Stimulated activated CD4-positive, alpha-beta T cell treated with anti-CD3 and anti-CD28 coated beads, Interleukin-4, amount 100 ng/mL, for 1 hour (primary cell): Measurements from ENCODE around the gene ROBO1.
"Not testable (repeated sequence)": the region's sequence is repeated elsewhere in the genome, so short reads cannot be mapped to it uniquely, and the experiment has no call there.

Source experiments
- DNase-seq: peaks from one replicate; pipeline ENCODE4 v3.0.0-alpha.2; 2020

ROBO1 gene

GRCh38 chr3:79217096-79217495 is 550.7 kb downstream of the ROBO1 start:
- no peak for DNase-seq

DNA sequence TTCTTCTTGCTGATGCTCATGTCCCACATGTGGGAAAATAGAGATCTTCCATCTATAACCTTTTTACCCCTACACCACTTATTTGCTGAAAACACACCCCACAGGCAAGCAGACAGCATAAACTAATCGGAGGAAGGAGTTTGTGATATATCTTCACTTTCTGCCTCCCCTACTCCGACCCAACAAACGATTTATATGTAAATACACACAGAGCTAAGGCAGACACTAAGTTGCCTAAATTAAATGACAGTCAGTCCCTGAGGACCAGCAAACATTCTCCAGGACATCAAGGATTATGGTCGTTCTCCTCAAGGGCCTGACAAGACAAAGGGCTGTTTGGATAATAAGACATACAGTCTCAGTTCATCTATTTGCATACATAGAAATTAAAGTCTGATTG is 552.5 kb downstream of the ROBO1 start:
- DNase-seq: no peak

- no peak for DNase-seq
Observed at GRCh38 chr3:79211586-79212359, 556.0 kb downstream of the ROBO1 start.

GRCh38 chr3:79204351-79204750 is 563.4 kb downstream of the ROBO1 start:
- DNase-seq: no peak

DNA sequence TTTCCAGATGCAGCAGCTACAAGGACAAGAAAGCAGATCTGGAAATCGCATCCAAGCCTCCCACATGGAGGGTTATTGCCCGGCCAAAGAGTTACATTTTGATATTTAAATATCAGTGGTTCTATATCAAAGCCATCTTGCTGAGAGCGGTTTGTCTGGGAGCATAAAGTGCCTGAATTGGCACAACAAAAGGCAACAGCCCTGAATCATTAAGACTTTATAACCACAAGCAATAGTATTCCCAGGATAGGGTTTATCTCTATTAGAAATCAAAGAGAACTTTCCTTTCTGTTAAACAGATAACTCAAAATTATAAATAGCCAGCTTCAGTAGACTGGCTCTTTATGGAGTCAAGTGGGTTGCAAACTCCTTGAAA is 564.7 kb downstream of the ROBO1 start:
- no peak for DNase-seq

DNA sequence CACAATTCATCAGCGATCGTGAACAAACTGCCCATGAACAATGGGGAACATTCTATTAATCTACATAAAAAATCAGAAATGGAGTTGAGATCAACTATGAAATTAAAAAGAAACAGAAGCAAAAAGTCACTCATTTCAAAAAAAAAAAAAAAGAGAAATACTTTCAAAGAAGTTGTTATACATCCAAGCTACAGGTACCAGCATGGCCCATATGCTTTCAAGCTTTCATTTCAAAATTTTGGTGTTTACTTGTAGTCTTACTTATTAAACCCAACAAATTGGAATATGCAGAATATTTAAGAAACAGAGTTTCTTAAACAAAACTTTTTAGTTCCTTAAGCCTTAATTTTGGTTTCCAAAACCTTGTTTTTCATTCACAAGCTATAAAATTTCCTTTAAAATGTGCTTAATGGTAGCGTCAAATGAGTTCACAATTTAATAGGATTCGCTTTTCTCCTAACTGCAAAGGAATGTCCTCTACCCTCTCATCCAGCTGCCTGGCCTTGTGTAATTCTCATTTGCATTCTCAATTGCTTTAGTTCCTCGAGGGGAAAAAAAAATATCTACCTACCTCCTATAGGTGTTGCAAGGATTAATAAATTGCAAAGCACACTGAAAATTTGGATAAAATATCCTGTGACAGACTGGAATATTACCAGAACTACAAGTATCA is 565.2 kb downstream of the ROBO1 start:
- no peak for DNase-seq

GRCh38 chr3:79200456-79200855 is 567.3 kb downstream of the ROBO1 start:
- no peak for DNase-seq

- DNase-seq: no peak
Observed at GRCh38 chr3:79199966-79200365, 567.8 kb downstream of the ROBO1 start.

DNA sequence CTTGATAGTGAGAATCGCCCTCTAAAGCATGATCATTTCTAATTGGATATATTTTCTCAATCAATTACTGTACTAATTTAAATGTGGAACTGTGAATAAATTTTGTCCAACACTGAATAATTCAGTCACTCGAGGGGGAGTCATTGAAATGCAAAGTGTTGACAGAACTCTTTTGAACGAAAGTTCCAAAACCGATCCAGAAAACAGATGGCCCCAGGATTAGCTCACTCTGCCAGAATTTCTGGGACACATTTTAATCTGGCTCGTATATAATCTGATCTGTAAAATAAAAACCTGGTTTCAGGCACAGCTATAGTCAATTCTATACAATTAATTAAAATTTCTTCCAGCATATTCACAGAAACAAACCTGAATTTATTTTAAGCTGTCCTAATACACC is 580.4 kb downstream of the ROBO1 start:
- no peak for DNase-seq

DNA sequence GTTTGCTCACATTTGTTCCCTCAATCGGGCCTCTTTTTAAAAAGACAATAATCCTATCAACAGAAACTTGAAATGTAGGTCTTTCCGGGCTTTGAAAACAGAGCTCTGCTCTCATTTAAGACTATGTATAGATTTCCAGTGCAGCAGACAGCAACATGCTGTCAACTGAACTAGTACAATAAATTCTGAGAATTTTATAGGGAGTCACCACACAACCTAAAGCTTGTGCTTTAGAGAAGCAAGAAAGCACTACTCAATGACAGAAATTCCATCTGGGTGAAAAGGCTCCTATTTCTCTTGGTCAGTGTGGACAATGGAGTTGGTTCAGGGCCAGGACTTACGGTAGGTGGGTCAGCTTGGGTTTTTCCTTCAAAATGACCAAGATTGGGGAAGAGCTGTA is 583.5 kb downstream of the ROBO1 start:
- DNase-seq: no peak

- no peak for DNase-seq
Observed at GRCh38 chr3:79183496-79183895, 584.3 kb downstream of the ROBO1 start.

DNA sequence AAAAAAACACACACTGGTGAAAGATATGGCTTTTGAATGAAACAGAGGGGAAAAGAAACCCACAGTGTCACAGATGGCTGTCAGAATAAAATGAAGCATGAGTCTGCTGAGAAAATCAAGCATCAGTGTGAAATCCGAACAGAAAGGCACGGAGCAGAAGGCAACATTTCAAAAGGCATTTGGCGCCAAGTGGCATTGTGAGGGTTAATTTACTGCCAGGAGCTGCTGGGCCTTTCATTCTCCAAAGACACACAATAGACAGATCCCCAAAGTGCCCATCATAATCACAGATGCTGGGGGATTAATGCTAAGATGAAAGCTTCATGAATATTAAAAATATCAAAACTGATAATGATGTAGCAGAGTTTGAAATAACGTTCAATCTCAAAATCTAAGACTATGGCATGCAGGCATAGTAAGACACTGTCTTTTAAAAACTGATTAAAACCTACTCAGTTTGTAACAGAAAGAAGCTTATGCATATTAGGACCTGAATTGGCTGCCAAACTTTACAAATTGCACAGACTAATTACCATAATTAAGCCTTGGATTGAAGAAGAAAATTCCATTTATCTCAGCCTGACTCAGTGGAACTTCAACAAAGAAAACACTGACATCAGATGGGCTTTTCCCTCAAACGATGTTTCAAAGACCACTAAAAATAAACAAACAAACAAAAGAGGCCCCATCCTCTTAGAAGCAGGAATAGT is 589.2 kb downstream of the ROBO1 start:
- no peak for DNase-seq

DNA sequence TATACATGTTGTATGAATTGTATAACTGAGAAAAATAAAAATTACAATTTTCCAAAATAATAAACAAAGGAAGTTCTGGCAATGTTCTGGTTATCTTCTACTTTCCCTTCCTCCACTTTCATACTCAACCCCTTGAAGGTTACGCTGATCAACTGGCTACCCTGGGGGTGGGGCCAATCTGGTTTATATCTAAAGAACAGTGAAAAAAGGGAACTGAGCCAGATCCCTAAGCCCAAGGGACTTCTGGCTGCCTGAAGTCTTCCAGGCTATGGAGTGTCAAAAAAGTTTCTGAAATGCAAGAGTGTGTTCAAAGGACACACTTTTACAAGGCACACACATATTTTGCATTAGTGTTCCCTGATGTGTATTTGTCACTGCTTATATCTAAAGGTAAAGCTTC is 591.9 kb downstream of the ROBO1 start:
- no peak for DNase-seq

DNA sequence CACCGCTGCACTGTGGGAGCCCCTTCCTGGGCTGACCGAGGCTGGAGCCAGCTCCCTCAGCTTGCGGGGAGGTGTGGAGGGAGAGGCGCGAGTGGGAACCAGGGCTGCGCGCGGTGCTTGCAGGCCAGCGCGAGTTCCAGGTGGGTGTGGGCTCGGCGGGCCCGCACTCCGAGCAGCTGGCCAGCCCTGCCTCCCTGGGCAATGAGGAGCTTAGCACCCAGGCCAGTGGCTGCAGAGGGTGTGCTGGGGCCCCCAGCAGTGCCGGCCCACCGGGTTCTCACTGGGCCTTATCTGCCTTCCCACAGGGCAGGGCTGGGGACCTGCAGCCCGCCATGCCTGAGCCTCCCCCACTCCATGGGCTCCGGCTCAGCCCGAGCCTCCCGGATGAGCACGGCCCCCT is 594.5 kb downstream of the ROBO1 start:
- DNase-seq: not testable (repeated sequence)

DNA sequence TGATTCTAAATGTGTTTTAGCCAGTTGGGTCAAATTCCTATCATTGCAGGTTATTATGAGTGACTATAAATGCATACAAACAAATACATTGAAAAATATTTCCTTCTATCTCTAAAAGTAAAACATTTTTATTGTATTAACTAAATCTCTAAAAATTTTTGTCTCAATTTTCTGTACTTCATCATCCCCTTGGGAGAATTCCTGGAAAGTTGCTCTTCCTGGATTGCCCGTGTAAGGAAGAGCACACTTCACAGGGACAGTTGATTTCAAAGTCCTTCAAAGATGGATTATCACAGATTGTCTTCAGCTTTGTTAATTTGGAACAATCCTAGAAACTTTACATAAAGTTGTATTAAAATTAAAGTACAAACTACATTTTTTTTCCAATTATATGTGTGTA is 595.6 kb downstream of the ROBO1 start:
- no peak for DNase-seq

GRCh38 chr3:79170021-79170420 is 597.8 kb downstream of the ROBO1 start:
- DNase-seq: no peak

GRCh38 chr3:79167651-79168416 is 600.0 kb downstream of the ROBO1 start:
- no peak for DNase-seq

DNA sequence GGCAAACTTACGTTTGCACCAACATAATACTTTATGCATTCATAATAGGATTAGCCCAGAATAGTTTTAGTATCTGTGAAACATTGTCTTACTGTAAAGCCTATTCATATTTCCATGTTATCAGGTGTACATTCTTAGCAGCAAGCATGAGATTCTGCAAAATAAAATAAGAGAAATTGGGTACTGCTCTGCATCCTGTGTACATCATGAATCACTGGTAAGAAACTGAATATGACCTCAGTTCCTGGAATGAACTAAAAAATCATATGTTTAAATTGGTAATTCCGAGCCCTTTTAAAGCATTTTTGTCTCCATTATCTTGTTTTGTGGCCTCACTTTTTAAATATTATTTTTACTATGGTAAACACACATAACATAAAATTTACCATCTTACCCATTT is 605.1 kb downstream of the ROBO1 start:
- DNase-seq: no peak

DNA sequence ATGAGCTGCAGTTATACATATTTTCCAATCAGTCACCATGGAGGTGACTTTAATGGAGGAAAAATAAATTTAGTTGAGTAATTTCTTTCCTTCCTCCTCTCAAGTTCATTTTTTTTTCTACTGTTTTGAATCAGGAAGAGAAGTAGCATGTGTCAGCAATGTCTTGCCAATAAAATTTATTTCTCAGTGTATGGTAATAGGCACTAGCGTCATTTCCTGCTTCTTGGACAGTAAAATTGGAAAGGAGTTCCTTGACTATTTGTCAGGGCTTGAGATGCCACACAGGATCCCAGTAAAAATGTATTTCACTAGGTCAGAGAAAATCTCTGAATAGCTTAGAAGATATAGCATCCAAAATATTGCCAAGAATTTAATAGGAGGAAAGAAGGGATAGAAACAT is 605.9 kb downstream of the ROBO1 start:
- no peak for DNase-seq

DNA sequence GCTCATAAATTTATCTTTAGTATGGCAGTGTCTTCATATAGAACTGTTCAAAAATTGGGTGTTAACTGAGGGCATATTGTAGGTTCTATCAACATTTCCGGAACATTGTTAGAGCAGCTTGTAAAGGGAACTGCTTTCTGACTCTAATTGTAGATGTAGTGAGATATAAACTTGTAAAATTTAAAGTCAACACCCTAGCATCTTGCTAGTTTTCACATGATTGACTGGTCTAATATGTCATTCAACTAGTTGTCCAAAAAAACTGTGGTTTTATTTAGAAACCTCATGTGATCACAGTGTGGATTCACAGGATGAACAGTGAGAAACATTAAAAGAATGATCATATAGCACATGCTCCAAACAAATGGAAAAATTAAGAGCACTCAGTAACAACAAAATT is 607.4 kb downstream of the ROBO1 start:
- no peak for DNase-seq

GRCh38 chr3:79159736-79160135 is 608.1 kb downstream of the ROBO1 start:
- no peak for DNase-seq

DNA sequence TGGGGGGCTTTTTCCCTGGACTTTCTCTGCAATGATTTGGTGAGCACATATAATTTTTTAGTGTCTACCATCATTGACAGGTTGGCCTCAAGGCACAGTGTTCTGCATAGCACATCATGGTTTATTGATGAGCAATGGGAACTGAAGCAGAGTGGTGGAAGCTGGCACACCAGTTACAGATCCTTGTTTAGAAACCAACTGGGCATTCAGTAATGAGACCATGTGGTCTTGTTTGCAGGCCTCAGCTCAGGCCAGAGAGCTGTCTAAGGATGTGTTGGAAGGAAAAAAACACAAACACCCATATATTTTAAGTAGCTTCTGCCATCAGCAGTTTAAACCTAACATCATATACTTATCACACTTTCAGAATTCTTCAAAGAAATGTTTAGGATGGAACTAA is 610.6 kb downstream of the ROBO1 start:
- no peak for DNase-seq

GRCh38 chr3:79154865-79155264 is 612.9 kb downstream of the ROBO1 start:
- no peak for DNase-seq
